Measurements from ENCODE around the gene SRGAP2C.
"Not testable (repeated sequence)": the region's sequence is repeated elsewhere in the genome, so short reads cannot be mapped to it uniquely, and the experiment has no call there.

DNA sequence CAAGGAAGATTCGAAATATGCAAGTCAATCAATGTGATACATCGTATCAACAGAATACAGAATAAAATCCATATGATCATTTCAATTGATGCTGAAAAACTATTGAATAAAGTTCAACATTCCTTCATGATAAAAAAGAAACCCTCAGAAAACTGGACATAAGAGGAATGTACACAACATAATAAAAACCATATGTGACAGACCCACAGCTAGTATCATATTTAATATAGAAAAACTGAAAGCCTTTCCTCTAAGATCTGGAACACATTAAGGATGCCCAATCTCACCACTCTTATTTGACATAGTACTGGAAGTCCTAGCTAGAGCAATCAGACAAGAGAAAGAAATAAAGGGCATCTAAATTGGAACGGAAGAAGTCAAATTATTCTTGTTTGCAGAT lies 254.1 kb downstream of the SRGAP2C start:
- TF ChIP-seq, protein P1, sequence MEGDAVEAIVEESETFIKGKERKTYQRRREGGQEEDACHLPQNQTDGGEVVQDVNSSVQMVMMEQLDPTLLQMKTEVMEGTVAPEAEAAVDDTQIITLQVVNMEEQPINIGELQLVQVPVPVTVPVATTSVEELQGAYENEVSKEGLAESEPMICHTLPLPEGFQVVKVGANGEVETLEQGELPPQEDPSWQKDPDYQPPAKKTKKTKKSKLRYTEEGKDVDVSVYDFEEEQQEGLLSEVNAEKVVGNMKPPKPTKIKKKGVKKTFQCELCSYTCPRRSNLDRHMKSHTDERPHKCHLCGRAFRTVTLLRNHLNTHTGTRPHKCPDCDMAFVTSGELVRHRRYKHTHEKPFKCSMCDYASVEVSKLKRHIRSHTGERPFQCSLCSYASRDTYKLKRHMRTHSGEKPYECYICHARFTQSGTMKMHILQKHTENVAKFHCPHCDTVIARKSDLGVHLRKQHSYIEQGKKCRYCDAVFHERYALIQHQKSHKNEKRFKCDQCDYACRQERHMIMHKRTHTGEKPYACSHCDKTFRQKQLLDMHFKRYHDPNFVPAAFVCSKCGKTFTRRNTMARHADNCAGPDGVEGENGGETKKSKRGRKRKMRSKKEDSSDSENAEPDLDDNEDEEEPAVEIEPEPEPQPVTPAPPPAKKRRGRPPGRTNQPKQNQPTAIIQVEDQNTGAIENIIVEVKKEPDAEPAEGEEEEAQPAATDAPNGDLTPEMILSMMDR (IDR thresholded peaks at IDR 0.05; ENCODE audit: low read length), result not testable (repeated sequence)
- TF ChIP-seq EZH2 (optimal IDR thresholded peaks at IDR 0.05; ENCODE audit: low read depth, low read length), result not testable (repeated sequence)
